Endometrial microvascular endothelial cells (primary cell): ENCODE measurements around the gene MAGI1. TPM values are rescaled to one million over a fixed set of nuclear protein-coding genes. Genes with fewer than 3 reads are reported as not detected.

Experiments used
- in situ Hi-C: cut with HindIII; loops from 2 replicates; pipeline ENCODE4 v1.10.0; 2017; ENCODE audit warnings: low sequenced_read_pairs, low pct_unique_long_range_greater_than_20kb; ENCODE audit errors: inconsistent ontology term
- total RNA-seq: library from RNA; depleted of rRNA; stranded (reverse); fragments of >200 nt; gene quantifications from one replicate; pipeline ENCODE4 v1.2.3, GENCODE V29; 2015; ENCODE audit errors: inconsistent ontology term

MAGI1 gene
- total RNA-seq, 1 donor from 2014 or later: 9.1 TPM

DNA sequence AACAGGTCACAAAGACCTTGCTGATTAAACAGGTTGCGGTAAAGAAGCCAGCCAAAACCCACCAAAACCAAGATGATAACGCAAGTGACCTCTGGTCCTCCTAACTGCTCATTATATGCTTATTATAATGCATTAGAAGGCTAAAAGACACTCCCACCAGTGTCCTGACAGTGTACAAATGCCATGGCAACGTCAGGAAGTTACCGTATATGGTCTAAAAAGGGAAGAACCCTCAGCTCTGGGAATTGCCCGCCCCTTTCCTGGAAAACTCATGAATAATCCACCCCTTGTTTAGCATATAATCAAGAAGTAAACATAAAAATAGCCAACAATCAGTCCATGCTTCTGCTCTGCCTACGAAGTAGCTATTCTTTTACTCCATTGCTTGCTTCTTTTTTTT lies 108.1 kb downstream of the MAGI1 start:
- in situ Hi-C loops: no loop called here

DNA sequence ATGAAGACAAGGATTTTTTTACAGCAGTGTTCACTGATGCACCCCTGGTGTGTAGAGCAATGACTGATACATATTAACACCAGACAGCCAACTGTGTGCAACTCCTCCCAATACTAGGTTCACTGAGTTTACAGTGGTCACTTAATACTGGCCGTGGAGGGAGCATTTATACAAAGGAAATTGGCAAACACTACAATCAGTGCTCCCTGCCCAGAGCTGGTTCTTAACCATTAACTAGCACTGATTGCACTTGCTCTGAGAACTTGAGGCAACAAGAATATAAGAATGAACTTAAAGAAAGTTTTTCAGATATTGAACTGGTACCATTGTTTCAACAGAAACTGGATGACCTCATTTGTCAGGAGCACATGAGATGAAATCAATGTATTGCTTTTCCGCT lies 110.6 kb downstream of the MAGI1 start:
- in situ Hi-C loops: no loop called here

DNA sequence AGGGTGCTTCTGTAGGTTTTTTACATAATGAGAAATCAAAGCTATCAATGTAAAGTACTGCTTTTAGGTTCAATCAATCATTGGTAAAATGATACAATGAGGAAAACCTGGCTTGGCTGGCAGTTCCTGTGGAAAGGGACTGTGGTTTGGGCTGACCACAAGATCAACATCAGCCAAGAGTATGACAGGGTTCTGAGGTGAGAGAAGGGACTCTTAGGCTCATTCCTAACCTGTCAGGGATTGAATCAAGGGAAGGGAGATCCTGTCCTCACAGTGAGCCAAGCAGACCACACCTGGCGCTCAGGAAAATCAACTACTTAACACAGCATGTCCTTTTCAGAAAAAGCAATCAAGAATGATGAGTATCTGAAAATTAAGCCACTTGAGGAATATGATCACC lies 111.1 kb downstream of the MAGI1 start:
- in situ Hi-C loops: no loop called here

DNA sequence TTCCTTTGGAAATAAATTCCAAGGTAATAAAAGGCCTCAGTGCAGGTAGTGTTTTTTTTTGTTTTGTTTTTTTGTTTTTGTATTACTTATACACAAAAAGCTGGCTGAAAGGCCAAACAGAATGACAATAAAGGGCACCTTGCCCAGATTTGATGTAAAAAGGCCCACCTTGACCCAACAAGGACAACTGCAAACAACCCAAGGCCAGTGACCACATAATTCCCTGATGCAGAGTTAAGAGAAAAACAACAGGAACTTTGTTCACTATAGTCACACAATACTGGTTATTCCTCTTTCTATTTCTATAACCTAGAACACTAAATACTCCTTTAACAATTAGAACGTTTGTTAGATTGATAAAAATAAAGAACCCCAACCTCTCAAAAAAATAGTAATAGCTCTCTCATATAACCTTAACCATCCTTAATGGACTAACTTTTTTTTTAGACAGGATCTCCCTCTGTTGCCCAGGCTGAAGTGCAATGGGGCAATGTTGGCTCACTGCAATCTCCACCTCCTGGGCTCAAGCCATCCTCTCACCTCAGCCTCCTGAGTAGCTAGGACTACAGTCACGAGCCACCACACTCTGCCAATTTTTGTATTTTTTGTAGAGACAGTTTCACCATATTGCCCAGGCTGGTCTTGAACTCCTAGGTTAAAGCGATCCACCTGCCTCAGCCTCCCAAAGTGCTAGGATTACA lies 113.3 kb downstream of the MAGI1 start:
- in situ Hi-C loops: no loop called here

DNA sequence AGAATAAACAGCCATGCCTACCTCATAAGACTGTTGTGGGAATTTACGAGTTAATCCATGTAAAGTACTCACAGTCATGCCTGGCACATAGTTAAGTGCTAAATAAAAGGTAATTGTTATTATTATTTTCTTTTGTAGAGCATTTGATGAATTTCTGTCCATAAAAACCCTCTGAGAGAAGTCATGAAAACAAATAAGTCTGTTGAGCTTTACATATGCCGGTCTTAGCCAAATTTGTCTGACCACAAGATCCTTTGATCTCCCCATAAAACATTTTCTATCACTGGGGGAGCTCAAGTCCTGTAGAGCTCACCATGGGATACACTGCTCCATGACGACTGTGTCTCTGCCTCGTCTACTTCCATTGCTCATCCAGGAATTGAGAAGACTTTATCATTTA lies 114.0 kb downstream of the MAGI1 start:
- in situ Hi-C loops: no loop called here

DNA sequence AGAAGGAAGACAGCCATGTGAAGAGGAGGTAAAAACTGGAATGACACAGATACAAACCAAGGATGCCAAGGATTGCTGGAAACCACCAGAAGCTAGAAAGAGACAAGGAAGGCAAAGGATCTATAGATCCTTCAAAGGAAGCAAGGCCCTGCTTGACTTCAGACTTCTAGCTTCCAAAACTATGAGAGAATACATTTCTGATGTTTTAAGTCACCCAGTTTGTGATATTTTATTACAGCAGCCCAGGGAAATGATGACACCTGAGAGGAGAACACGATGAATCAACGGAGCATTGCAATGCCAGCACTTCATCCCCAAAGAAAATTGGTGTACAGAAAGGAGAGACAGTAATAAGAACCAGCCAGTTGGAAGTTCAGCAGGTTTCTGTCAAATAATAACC lies 116.3 kb downstream of the MAGI1 start:
- in situ Hi-C loops: no loop called here

DNA sequence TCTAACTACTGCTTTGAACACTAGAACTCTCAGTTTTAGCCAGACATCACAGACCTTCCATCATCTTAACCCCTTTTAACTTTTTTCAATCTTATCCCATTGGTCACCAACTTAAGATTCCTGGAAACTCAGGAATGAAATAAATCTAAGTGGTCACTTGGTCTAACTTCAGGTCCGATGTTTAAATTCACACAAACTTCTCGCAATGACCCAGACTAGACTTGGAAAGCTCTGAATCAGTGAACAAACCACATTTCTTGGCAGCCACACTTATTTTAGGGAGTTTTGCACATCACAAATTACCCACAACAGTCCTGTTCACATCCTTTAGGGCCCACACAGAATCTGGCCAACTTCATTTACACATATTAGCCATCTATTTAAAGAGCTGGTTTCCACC lies 118.9 kb downstream of the MAGI1 start:
- in situ Hi-C loops: no loop called here

DNA sequence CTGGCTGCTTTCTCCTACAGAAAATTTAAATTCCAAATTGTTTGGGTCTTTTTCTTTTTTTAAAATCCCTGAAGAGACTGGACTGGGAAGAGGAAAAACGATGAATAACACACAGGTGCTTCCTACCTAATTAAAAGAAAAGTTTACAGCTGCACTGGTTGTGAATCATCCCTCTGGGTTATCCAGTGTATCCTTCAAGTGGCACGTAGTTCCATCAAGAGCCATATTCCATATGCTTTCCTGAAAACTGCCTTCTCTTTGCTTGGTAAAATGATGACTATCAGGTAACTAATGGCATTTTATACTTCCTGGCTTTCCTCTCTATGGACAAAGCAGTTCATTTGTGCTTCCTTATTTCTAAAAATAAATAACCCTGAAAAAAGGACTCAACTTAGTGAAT lies 123.2 kb downstream of the MAGI1 start:
- in situ Hi-C loops: no loop called here

DNA sequence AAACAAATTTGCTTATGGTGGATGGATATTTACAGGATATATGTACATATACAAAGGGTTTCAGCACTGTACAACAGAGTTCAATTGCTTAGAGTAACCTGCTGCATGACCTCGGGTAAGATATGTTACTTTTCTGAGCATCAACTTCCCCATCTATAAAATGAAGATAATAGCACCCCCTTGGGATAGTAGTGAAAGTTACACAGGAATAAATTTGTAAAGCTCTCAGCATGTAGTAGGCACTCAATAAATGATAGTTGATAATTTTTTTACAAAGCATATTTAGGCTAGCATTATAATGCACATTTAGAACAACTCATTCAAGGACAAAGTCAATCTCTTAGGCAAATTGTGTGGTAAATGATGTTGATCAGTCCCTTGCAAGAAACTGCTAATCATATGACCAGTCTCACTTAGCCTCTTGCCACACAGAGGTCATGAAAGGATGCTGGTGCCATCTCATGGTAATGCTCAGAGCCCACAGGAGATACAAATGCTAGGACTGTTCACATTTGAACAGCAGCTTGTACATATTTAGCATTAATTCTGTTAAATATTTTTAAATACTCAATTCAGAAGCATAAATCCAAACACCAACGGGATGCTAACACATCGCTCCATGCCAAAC lies 123.9 kb downstream of the MAGI1 start:
- in situ Hi-C loops: no loop called here

DNA sequence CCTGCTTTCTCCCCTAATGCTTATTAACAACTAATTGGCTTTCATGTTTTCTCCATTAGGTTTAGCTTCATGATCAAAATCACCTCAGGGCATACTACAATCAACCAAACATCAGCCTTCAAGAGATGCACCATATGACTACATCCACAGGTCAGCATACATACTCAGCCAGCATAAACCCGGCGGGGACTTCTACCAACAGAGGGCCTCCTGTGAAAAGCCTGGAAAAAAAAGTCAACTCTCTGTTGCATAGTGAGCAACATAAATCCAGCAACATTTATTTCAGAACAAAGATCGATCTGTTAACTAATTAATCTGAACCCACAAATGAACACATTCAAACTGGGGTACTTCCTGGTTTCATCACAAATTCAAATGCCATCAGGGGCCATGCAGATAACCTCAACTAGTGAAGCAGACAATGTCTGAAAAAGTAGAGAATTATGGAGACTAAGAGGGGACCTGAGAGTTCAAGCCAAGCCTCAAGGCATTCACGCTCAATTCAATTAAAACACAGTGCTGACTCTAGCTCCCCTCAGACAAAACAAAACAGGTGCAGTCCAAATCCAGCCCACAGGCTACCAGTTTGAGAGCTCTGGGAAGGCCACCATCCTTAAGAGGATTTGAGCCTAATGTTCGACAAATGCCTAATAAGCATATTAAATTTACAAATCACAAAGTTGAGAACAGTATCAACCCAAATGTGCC lies 124.5 kb downstream of the MAGI1 start:
- in situ Hi-C loops: no loop called here

DNA sequence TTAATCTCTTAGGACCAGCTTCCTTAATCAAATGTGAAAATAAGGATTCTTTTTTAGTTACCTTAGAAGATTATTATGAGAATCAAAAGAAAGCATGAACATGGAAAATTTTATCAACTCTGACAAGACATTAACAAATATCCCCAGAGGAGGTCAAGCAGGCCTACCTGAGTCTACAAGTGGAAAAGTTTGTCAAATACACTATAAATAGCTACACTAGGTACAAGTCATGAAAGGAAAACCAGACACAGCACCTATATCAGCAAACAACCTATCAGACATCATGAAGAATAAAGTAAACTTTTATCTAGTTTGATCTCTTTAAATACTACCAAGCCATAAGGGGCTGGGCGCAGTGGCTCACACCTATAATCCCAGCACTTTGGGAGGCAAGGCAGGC lies 126.1 kb downstream of the MAGI1 start:
- in situ Hi-C loops: no loop called here

DNA sequence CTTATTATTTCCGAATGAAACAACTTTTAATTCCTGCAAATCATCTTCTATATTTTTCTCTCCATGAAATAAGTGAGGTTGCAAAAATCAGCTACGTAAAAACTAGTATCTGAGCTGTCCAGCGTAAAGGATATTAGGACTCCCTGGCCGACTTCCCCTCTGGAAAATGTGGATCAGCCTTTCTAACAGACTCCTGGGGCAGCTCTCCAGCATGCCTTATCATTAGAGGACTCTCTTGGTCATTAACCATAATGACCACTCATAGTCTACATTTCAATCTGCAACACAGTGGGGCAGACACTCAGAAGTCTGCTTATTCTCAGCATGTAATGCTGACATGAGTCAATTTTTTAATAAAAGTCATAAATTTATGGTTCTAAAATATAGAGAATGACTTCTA lies 130.1 kb downstream of the MAGI1 start:
- in situ Hi-C loops: no loop called here

DNA sequence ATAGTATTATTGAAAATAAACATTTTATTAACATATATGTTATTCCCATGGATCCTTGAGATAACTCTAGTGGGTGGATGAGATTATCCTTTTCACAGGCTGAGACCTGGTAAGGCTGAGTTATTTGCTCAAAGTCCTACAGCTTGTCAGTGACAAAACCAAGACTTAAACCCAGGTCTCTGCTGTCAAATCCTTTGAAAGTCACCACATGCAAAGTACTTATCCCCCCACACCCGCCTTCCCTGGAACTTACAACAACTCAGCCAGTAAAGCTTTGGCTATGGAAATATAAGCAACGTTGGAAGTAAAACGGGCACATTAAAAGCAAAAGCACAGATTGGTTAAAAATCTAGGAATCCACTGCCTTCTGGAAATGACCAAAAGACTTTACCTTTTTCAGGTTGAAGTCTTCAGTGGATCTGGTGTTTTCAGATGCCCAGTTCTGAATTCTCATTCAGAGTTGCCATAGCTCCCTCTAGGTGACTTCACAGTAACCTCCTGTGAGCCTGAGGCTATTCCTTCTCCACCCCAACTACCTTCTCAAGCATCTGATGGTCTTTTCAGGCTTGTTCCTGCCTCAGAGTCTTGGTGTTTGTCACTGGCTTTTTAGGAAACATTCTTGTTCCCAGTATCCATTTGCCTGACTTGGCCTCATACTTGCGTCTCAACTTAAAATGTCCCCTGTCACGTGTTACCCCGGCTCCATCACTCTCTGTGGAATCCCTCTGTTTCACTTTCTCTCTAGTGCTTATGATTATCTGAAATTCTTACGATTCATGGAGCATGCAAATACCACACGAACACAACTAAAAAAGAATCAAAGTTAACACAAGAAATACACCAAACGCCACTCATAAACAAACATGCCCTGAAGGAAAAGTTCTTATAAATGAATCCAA lies 131.2 kb downstream of the MAGI1 start:
- in situ Hi-C loops: no loop called here

DNA sequence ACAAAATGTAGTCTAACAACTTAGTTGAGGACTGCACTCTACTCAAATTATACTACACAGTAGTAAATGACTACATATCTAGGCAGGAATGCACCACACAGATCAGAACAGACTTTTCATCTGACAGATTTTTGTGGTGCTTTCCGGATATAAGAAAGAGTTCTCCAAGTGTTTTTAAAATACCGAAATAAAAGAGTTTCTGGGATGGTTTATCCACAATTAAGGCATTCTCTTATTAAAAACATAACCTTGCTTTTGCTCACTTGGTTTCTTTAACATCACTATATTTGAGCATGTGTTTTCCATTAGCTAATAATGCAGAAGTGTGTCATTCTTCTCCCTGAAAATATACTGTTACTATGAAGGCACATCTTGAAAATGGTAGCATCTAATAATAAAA lies 132.9 kb downstream of the MAGI1 start:
- in situ Hi-C loops: no loop called here

DNA sequence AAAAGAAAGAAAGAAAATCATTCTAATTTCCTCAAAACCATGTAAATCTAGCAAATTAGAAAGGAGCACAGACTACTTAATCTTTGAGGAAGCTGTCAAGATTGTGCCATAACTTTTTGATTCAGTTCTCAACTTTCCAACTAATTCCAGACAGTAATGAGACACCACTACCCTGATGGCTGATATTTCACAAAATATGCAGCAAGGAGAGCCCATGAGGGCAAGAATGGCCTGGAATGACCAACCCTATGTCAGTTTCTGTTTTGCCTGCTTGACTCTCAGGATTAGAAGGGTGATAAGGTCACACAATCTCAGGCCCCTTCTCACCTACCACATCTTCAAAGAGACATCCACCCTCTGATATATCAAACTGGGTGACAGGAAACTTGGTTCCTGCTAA lies 134.7 kb downstream of the MAGI1 start:
- in situ Hi-C loops: no loop called here

DNA sequence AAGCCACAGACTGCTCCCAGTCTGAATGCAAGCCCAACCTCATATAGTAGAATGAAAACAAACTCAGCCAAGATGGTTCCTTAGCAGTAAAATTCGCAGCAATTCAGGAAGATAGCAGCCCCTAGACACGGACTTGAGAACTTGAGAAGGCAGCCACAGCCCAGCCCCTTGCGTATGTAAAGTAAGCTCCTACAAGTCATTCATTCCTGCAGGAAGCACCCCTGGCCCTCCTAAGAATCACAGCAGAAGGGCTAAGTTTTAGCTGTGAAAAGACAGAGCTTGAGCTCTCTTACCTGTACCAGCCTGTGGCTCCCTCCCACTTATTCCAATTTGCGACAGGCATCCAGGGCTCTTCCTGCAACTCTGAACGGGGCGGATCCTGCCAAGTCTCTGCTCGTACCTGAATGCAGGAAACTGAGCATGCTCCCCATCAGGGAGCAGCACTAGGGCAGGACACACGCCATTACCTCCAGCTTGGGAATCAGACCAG lies 136.4 kb downstream of the MAGI1 start:
- in situ Hi-C loops: no loop called here

DNA sequence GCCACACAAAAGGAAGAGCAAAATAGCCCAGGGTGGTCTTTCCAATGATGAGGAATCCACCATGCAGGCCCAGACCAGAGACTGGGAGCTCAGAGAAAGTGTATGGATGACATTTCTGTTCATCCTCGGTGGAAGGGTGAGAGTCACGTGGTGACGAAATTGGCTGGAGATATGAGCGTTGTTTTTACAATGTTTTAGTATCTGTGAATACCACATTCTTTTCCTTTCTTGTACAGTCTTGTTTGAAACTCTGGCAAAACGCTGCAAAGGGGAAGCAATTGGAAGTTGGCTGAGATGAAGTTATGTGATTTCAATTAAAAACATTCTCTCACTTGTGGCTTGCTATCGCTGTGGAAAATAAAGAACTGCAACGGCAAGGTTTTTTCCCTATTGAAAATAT lies 137.5 kb downstream of the MAGI1 start:
- in situ Hi-C loops: no loop called here

DNA sequence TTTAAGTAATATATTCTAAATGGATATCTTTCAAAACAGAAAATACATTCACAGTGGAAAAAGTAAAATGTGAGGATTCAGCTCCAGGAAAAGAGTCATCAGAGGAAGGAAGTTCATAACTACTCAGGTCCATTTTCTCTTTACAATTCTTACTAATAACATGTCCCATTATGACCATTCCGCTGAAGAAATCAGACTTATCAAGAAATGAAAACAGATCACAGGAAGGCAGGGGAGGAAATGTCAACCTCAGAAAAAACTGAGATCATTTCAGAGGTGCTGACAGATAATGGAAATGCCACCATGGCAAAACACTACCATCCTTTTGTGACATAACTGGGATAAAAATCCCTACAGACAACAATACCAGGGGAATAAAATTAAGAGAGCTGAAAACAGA lies 139.5 kb downstream of the MAGI1 start:
- in situ Hi-C loops: no loop called here

DNA sequence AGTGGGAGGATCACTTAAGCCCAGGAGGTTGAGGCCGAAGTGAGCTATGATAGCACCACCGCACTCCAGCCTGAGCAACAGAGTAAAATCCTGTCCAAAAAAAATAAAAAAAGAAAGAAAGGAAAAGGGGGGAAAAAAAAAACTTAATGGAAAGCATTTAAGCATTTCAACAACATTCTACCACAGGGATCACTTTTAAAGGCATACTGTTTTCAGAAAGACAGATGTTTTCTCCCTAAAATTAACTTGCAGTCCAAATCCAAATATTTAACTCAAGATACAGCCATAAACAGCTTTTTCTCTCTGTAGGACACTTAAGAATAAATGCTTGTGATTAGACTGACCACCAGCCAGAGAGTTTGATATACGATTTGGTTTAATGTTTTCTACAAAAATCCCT lies 141.0 kb downstream of the MAGI1 start:
- in situ Hi-C loops: no loop called here
